ENCODE measurements around the gene ENO1.

Gene ENO1

DNA sequence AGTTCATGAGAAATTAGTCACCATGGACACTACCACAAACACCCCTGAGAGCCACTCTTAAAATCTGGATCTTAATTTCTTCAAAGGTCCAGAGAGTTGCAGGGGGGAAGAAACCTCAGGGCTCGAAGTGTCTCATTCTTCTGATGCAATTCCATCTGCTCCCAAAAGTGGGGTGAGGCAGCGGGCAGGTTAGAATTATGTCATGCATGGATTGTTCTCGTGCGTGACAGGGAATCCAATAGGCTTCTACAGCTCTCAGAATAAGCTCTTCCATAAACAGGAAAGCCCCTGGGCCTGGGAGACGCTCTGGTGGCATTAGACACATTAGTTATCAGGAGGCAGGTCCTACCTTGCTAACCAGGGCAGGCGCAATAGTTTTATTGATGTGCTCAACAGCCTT lies 8.4 kb downstream of the ENO1 start:
- DNase-seq = no peak

DNA sequence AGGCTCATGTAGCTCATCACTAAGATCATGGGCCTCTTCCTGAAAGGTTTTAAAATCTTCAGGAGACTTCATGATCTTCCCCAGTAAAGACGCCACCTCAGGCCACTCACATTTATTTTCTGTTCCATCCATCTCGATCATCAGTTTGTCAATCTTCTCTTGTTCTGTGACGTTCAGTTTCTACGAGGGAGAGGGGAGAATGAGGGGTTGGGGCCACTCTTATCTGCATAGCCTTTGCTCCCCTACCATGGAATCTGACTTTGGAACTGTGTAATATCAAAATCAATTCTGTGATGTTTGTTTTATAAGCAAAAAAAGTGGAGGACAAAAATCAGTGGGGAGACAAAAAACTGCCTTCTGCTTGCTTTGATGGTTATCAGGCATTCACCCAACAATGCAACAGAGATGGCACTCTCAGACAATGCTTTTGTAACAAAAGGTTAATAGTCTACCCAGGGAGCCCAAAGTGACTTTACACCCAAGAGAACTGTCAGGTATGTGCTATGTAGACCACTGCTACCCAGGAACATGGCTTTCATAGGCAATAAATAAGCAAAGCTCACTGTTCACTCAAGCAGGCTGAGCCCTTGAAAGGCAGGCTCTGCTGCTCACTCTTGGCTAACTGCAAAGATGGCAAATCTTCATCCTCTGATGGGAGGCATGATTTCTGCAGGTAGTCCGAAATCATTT lies 10.5 kb downstream of the ENO1 start:
- DNase-seq = no peak

DNA sequence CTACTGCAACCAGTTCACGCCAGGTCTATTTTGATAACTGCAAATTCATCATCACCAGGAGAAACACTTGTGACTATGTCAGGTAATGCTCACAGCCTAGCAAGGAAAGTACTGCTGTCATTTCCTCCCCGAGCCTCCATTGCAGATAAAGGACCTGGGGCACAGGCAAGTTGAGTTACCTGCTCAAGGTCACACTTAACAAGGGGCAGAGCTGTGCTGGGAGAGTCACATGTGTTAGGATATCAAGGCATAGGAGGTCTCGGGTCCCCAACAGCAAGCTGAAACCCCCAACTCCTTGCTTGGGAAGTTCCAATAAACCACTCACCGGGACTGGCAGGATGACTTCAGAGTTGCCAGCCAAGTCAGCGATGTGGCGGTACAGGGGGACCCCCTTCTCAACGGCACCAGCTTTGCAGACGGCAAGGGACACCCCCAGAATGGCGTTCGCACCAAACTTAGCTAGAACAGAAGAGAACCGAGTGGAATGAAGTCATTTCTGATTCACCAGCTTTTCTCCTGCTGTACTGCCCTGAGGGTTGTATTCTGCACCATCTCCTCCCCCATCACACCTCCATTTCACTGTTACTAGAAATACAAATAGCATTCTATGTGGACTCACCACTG lies 11.6 kb downstream of the ENO1 start:
- DNase-seq = no peak

DNA sequence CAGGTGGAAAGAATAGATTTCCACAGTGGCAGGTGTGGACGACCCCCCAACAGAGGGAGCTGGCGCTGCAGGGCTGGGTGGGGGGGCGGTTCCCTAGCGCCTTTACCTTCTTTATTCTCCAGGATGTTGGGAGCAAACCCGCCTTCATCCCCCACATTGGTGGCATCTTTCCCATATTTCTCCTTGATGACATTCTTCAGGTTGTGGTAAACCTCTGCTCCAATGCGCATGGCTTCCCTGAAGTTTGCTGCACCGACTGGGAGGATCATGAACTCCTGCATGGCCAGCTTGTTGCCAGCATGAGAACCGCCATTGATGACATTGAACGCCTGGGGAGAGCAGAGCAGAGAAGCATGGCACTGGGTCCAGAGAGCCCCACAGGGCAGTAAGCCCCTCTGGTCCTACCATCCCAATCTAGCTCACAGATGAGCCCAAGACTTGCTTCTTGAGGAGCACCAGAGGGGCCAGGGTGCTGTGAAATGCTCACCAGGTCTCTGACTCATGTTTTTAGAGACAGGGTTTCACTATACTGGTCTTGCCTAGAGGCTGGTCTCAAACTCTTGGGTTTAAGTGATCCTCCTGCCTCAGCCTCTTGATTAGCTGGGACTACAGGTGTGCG lies 12.2 kb downstream of the ENO1 start:
- DNase-seq = no peak

DNA sequence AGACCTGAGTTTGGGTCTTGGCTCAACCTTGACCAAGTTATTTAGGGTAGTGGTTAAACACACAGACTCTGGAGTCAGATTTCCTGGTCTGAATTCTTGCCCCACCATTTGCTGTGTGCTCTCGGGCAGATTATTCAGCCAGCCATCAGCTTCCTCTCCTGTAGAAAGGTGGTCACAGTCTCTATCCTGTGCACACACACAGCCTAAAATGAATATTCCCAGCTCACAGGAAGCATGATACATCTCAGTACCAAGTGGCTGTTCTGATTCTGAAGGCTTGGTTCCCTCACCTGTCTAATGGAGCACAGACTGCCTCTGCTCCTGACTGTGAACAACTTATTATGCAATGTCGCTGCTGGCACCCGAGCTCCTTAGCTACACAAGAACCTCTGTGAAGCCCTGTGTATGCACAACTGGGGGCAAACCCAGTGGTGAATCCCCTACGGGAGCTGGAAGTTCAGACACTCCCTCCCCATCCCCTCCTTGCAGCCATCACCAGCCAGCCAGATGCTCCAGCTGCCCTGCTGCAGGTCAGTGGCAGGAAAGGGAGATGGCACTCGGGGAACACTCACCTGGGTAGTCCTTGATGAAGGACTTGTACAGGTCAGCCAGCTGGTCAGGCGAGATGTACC lies 13.7 kb downstream of the ENO1 start:
- no peak for DNase-seq

DNA sequence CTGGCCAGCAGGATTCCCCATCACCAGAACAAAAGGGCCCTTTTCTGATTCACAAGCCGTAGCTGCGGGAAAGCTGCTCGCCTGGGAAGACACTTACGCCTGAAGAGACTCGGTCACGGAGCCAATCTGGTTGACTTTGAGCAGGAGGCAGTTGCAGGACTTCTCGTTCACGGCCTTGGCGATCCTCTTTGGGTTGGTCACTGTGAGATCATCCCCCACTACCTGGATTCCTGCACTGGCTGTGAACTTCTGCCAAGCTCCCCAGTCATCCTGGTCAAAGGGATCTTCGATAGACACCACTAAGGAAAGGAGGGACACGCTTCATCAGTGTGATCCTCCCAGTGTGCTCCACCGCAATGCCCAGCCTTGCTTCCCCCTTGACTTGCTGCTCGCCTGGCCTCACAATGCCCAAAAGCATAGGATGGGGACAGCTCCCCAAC lies 14.7 kb downstream of the ENO1 start:
- no peak for DNase-seq

DNA sequence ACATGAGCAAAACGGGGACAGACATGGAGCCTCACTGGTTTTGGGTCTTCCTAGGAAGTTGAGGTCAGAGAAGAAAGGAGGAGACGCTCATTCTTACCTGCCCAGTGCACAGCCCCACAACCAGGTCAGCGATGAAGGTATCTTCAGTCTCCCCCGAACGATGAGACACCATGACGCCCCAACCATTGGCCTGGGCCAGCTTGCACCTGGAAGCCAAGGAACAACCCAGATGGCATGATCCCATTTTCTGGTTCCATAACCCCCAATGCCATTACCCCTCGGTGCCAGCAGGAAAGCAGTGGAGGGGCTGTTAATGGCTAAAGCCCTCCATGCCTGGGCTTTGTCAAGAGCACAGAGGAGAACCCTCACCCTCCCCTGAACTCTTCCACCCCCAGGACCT lies 15.3 kb downstream of the ENO1 start:
- DNase-seq = no peak

DNA sequence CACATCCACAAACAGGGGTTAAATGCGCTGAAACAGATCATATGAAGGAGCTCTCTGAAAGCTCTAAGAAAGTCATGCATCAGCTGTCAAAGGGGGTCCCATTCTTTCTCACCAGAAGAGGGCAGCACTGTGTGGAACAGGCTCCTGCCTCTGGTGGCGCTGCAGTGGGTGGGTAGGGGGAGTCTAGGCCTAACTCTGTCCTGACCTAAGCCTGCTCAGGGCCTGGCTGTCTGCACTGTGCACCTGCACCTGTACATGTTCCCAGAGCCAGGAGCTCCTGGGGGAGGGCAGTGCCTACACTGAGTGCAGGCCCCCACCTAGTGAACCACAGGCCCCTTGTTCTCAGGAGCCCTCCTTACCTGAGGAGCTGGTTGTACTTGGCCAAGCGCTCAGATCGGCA lies 16.0 kb downstream of the ENO1 start:
- peak; percentile 61 for DNase-seq

DNA sequence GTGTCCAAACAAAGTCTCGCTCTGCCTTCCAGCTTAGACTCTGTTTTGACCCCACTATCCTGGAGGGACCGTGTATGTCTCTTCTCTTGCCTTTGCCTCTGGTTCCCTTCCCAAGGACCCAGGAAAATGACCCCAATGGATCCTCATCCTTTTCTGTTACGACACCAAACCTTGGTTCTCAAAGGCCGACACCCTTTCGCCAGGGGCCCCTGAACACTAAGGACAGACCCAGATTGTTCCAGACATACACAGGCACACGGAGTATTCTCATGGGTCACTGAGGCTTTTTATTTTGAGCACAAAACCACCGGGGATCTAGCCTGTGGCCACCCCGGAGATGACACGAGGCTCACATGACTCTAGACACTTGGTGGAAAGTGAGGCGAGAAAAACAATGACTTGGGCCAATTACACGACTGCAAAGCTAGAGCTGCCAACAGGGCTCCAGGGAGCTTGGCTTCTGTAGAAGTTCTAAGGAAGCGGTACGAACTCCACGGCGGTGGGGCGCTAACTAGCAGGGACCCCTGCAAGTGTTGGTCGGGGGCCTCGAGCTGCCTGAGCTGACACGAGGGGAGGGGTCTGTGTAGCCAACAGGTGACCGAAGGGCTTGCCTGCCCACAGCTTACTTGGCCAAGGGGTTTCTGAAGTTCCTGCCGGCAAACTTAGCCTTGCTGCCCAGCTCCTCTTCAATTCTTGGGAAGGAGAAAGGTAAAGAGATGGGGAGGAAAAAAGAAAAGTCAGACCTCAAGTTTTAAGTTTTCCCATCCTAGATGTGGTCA lies 17.6 kb downstream of the ENO1 start:
- no peak for DNase-seq

DNA sequence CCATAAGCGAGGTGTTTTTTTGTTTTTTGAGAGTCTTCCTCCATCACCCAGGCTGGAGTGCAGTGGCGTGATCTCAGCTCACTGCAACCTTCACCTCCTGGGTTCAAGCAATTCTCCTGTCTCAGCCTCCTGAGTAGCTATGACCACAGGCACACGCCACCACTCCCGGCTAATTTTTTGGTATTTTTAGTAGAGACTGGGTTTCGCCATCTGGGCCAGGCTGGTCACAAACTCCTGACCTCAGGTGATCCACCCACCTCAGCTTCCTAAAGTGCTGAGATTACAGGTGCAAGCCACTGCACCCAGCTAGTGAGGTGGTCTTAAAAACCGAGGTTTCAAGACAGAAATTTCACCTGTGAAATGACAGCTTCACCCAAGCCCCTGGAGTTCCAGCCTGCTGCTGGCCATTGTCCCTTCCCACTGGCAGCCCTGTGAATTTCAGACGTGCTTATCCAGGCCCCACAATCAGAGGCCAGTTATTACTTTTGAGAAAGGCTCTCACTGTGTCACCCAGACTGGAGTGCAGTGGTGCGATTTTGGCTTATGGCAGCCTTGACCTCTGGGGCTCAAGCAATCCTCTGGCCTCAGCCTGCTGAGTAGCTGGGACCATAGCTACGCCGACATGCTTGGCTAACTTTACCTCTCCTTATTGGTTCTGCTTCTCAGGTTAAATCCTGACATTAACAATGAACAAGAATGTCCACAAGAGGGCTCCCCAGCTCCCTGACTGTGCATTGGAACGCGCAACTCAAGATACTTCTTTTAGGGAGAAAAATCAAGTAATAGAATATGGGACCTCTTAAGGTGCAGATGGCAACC lies 19.4 kb downstream of the ENO1 start:
- DNase-seq = peak; percentile 73

DNA sequence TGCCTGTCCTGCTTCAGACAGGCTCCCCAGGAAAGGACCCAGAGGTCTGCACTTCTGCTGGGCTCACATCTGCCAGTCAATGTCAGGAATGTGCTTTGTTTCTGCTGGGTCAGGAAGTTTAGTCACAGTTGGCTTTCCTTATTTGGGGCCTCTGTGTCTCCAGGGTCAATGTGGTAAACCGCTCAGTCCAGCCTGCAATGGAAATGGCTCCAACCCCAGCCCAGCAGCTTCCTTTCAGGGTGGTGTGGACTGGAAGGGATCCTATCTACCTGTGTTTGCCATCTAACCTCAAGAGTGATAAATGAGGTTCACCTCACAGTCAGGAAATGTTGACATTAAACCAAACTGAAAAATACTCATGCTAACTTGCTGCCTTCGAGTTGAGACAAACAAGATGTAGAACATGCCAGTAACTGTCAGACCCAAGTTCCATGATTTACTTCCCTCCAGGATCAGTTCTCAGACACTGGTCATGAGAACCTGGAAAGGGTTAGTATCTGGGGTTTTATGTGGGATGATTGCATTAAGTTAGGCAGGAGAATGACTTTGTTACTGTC lies 20.3 kb downstream of the ENO1 start:
- no peak for DNase-seq

DNA sequence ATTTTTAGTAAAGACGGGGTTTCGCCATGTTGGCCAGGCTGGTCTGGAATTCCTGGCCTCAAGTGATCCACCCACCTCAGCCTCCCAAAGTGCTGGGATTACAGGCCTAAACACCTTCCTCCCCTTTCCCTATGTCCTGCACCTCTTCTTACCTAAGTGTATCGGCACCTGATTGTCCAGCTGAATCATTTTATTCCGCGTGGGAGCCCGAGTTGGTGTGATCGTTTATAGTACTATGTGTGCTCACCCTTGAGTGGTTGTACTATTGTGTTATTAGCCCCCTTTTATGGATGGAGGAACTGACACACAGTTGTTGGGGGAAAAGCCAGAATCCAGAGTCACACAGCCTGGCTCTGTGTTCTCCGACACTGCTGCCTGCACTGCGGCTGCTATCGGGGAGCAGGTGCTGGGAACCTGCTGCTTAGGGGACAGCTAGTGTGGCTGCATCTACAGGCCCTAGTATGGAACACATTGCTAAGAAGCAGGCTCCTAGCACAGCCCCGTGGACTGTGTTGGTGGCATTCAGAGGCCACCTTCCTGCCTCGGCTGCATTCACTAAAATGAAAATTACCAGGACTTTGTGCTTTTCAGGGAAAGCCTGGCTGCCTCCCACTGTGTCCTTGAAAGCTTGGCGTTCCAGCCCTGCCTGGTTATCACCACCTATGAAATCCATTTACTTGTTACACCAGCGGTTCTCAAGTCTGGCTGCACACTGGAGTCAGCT lies 21.6 kb downstream of the ENO1 start:
- DNase-seq = no peak

DNA sequence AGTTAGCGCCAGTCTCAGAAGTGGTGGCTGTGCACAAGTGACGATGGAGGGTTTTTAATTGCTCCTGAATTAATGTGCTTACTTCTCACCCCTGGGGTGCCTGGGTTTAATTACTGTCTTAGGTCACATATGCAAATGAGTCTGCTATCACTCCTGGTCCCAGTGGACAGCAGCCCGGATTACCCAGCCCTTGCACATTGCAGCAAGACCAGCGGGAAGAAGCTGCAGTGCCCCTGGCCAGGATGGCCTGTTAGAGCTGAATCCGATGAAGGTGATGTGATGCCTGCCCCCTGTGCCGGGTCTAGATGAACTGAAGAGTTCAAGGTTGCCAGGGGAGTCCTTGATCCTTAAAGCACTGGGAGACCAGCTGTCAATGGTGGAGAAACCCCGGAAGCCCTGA lies 24.2 kb downstream of the ENO1 start:
- no peak for DNase-seq

DNA sequence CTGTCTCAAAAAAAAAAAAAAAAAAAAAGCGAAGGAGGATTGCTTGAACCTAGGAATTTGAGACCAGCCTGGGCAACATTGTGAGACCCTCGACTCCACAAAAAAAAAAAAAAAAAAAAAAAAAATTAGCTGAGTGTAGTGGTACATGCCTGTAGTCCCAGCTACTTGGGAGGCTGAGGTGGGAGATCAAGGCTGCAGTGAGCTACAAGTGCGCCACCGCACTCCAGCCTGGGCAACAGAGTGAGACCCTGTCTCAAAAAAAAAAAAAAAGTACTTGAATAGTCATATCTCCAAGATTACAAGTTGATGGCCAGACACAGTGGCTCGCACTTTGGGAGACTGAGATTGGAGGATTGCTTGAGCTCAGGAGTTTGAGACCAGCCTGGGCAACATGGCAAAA lies 27.4 kb downstream of the ENO1 start:
- no peak for DNase-seq

DNA sequence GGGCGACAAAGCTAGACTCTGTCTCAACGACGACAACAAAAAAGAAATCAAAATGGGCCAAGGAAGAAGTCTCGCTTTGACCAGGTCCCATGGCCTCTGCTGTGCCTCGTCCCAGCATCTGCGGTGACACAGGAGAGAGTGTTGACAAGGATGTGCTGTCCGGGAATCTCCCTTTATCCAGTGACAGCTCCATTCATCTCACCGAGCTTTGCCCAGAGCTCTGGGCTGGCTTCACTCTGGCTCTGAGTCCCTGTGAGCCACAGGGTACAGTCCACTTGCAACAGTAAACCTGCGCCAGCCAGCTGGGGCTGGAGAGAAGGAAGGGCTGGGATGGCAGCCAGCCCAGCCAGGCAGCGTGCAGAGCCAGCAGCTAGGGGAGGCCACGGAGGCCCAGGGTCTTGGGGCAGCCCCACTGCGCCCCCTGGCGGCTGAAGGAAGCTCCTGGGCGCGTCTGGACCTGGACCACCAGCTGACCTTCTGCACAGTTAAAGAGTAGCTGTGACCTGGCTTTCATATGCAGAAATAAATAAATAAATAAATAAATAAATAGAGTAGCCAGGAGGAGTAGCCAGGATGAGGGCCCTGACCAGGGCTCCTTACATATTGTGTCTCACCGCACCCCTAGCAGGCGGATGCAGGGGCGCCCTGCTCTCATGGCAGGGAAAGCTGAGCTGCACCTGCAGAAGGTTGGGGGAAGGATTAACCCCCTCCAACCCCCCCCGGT lies 29.7 kb downstream of the ENO1 start:
- DNase-seq = peak; percentile 72

DNA sequence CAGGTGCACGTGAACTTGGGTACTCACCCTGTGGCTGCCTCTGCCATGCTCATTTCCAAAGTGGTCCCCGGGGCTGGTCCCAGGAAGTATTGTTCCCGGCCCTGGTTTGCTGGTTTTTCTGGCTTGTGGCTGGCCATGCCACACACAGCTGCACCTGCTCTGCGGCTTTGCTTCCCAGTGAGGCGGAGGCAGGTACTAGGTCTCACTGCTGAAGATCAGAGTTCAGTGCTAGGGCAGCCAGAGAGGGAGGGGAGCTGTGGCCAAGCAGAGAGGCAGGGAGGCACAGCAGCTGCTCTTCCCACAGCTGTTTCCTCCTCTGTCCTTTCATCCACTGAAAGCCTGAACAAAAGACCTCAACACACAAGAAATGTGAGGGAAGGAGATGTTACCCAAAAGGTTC lies 30.5 kb downstream of the ENO1 start:
- DNase-seq = no peak

DNA sequence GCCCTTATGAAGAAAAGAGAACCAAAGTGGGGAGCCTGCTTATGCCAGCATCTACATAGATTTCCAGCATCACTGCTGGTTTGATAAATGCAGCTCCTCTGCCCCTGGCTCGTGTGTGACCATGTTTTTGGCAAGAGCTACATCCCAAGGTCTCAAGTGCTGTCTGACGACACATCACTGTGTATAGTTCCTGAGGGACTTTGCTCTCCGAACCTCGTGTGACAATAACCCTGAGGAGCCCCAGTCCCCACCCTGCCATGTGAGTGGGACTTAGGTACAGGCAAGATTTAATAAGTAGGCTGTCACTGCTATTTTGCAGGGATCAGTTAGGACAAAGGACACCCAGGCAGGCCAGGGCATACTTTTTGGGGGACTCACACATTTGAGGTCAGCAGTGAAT lies 32.2 kb downstream of the ENO1 start:
- DNase-seq = no peak

DNA sequence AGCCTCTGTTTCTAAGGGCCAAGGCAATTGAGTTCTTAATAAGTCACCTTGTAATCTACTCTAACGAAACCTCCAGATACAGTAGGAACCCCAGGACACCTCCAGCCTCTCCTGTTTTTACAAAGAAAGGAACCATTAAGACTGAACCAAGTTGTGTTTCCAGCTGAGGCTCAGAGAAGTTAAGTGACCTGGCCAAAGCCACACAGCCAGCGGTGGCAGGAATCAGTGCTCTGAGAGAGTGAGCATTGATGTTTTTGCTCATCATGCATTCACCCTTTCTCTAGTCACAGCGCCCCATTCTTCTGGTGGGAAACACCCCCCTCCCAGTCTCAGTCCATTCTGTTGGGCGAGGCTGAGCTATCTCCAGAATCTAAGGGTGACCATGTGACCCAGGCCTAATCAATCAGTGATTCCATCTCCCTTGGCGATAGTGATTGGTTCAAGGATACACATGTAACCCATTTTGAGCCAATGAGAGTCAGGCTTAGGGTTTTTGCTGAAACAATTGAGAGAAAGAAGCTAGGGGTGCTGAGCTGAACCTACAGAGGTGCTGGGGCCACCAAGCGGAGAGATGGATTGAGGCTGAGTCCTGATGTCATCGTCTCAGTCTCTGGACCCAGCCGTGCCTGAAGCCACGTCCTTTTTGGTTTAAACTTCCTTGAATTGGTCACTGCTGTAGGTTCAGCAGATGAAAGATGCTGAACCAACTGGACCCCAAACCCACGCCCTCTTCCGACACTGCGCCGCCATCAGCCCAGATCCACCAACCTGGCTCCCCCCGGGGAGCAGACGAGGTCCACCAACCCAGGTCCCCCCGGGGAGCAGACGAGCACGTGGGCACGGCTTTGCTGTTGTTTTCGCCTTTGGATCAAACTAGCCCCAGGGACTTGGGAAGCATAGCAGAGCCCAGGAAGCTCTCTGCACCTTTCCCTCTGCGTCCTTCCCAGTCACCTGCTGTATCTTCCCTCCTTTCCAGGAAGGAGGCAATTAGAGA lies 33.1 kb downstream of the ENO1 start:
- DNase-seq = no peak

DNA sequence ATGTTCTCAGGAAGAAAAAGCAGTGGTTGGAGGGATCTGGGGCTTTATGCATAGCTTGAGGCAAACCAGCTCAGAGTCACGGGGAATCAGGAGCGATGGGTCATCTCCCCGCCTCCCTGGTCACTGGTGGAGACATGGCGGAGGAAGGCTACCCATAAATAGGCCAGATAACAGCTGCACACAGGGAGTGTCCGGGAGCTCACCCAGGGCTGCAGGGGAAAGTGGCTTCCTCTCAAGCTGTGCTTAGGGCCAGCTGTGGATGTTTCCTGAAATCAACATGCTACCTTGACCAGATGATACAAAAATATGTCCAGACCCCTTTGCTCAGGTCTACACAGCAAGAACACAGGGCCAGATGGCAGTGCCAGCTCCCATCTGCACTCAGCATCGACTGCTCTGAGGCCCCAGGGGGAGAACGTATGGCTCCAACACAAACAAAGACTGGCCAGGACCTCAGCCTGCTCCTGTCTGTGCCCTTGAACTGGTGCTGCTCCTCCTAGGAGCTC lies 33.9 kb downstream of the ENO1 start:
- DNase-seq = no peak
